Neuron (in vitro differentiated cells): ENCODE data around the gene WNT5A.
"Not testable (repeated sequence)": the region's sequence is repeated elsewhere in the genome, so short reads cannot be mapped to it uniquely, and the experiment has no call there.

Experiments
- H2AFZ ChIP-seq: one replicate; pipeline ENCODE4 v1.6.1; 2013; ENCODE audit warnings: low read depth, mild to moderate bottlenecking, inconsistent platforms, low read length, moderate library complexity
- H3K27me3 ChIP-seq: one replicate; pipeline ENCODE4 v1.6.1; 2013; ENCODE audit warnings: low read length; ENCODE audit not compliant: insufficient read depth
- H3K36me3 ChIP-seq: one replicate; pipeline ENCODE4 v1.6.1; 2013; ENCODE audit warnings: low read length; ENCODE audit not compliant: insufficient read depth
- H3K4me1 ChIP-seq: one replicate; pipeline ENCODE4 v1.6.1; 2013; ENCODE audit warnings: low read length; ENCODE audit not compliant: insufficient read depth
- H3K4me3 ChIP-seq: 2 replicates; pipeline ENCODE4 v1.5.1; 2013; ENCODE audit warnings: mild to moderate bottlenecking, low read length, moderate library complexity
- H3K9me3 ChIP-seq: one replicate; pipeline ENCODE4 v1.6.1; 2013; ENCODE audit warnings: low read length

Gene WNT5A

GRCh38 chr3:55516392-55517030, 29.4 kb upstream of the WNT5A start:
- peaks cover 40% of the 10 kb centered on the region for H3K4me1 ChIP-seq
- no peak overlapping the region for H2AFZ ChIP-seq
- no peaks in the 10 kb centered on the region for H3K27me3 ChIP-seq
- H3K36me3 ChIP-seq, result no peaks in the 10 kb centered on the region
- no peaks in the 10 kb centered on the region for H3K9me3 ChIP-seq
- no peak overlapping the region for H3K4me3 ChIP-seq

- Histone ChIP-seq H2AFZ (no peak overlapping the region), H3K27me3 (no peaks in the 10 kb centered on the region), H3K4me3 (no peak overlapping the region), H3K9me3 (no peaks in the 10 kb centered on the region), H3K4me1 (peaks cover 38% of the 10 kb centered on the region), H3K36me3 (no peaks in the 10 kb centered on the region)
These were observed 28.6 kb upstream of the WNT5A start for GRCh38 chr3:55515550-55516246.

- no peak overlapping the region for H2AFZ ChIP-seq
These were observed 27.9 kb upstream of the WNT5A start for GRCh38 chr3:55514962-55515361.

GRCh38 chr3:55512571-55513343, 25.7 kb upstream of the WNT5A start:
- H3K36me3 ChIP-seq, result no peaks in the 10 kb centered on the region
- no peak overlapping the region for H3K4me3 ChIP-seq
- no peaks in the 10 kb centered on the region for H3K9me3 ChIP-seq
- peaks cover 30% of the 10 kb centered on the region for H3K4me1 ChIP-seq
- H3K27me3 ChIP-seq, result no peaks in the 10 kb centered on the region
- no peak overlapping the region for H2AFZ ChIP-seq

More at GRCh38 chr3:55514962-55515361, 27.9 kb upstream of the WNT5A start:
- Histone ChIP-seq H3K9me3 (no peaks in the 10 kb centered on the region), H3K4me1 (peaks cover 38% of the 10 kb centered on the region), H3K27me3 (no peaks in the 10 kb centered on the region), H3K4me3 (no peak overlapping the region), H3K36me3 (no peaks in the 10 kb centered on the region)

GRCh38 chr3:55511895-55512570, 24.9 kb upstream of the WNT5A start:
- no peaks in the 10 kb centered on the region for H3K9me3 ChIP-seq
- no peak overlapping the region for H2AFZ ChIP-seq
- peaks cover 30% of the 10 kb centered on the region for H3K4me1 ChIP-seq
- H3K36me3 ChIP-seq, result no peaks in the 10 kb centered on the region
- no peaks in the 10 kb centered on the region for H3K27me3 ChIP-seq
- no peak overlapping the region for H3K4me3 ChIP-seq

- Histone ChIP-seq H3K4me1 (peaks cover 23% of the 10 kb centered on the region), H2AFZ (no peak overlapping the region), H3K36me3 (no peaks in the 10 kb centered on the region), H3K4me3 (no peak overlapping the region), H3K9me3 (no peaks in the 10 kb centered on the region), H3K27me3 (no peaks in the 10 kb centered on the region)
These were observed 21.2 kb upstream of the WNT5A start for GRCh38 chr3:55508335-55508734.

- H2AFZ ChIP-seq, result no peak overlapping the region
- H3K9me3 ChIP-seq, result no peaks in the 10 kb centered on the region
- H3K4me3 ChIP-seq, result no peak overlapping the region
- no peaks in the 10 kb centered on the region for H3K27me3 ChIP-seq
- H3K36me3 ChIP-seq, result no peaks in the 10 kb centered on the region
- peaks cover 18% of the 10 kb centered on the region for H3K4me1 ChIP-seq
These were observed 20.7 kb upstream of the WNT5A start for GRCh38 chr3:55507808-55508207.

- Histone ChIP-seq H3K9me3 (no peaks in the 10 kb centered on the region), H3K4me3 (no peak overlapping the region), H3K36me3 (no peaks in the 10 kb centered on the region), H3K27me3 (no peaks in the 10 kb centered on the region), H3K4me1 (peaks cover 6% of the 10 kb centered on the region), H2AFZ (no peak overlapping the region)
These were observed 18.7 kb upstream of the WNT5A start for GRCh38 chr3:55505776-55506175.

GRCh38 chr3:55505102-55505501, 18.0 kb upstream of the WNT5A start:
- H2AFZ ChIP-seq, H3K4me1 ChIP-seq, H3K9me3 ChIP-seq, H3K27me3 ChIP-seq, H3K36me3 ChIP-seq, H3K4me3 ChIP-seq: not testable (repeated sequence)

- no peaks in the 10 kb centered on the region for H3K9me3 ChIP-seq
- H2AFZ ChIP-seq, result no peak overlapping the region
- no peak overlapping the region for H3K4me3 ChIP-seq
- H3K36me3 ChIP-seq, result no peaks in the 10 kb centered on the region
- no peaks in the 10 kb centered on the region for H3K27me3 ChIP-seq
- H3K4me1 ChIP-seq, result peaks cover 6% of the 10 kb centered on the region
These were observed 14.8 kb upstream of the WNT5A start for GRCh38 chr3:55501905-55502304.

GRCh38 chr3:55500555-55501330, 13.6 kb upstream of the WNT5A start:
- H3K27me3 ChIP-seq, result no peaks in the 10 kb centered on the region

GRCh38 chr3:55498520-55498919, 11.4 kb upstream of the WNT5A start:
- H3K4me3 ChIP-seq, result no peak overlapping the region
- H3K27me3 ChIP-seq, result no peaks in the 10 kb centered on the region
- no peaks in the 10 kb centered on the region for H3K36me3 ChIP-seq
- H2AFZ ChIP-seq, result no peak overlapping the region
- H3K9me3 ChIP-seq, result no peaks in the 10 kb centered on the region
- H3K4me1 ChIP-seq, result peaks cover 6% of the 10 kb centered on the region

More at GRCh38 chr3:55500555-55501330, 13.6 kb upstream of the WNT5A start:
- Histone ChIP-seq H3K4me1 (peaks cover 6% of the 10 kb centered on the region), H3K4me3 (no peak overlapping the region), H2AFZ (no peak overlapping the region), H3K9me3 (no peaks in the 10 kb centered on the region), H3K36me3 (no peaks in the 10 kb centered on the region)
